Pancreas (tissue), 10 donors: ENCODE data around the gene ADAMTSL5. TPM values are rescaled to one million over a fixed set of nuclear protein-coding genes. Genes with fewer than 3 reads are reported as not detected.

ENCODE experiments used
- ATAC-seq, 4 donors: fragments of 200-7000 bp; cut with Tn5 transposase; one replicate each; pipeline versions ENCODE4 v1.8.0 to v1.9.1; 2020; ENCODE audit warnings: mild to moderate bottlenecking in 4 of 4, moderate library complexity in 4 of 4
- DNase-seq, 6 donors: peaks; one replicate each; pipeline ENCODE4 v3.0.0-alpha.2; 2020
- FAIRE-seq: peaks from 2 replicates; lab custom pipeline; 2012; peaks lifted over from hg19 to GRCh38; lab: Jason Lieb, UNC
- H3K27ac ChIP-seq, 4 donors: fragments of 200-600 bp; sonication (generic); 1 replicate in 3 of 4; 2 replicates in 1 of 4; pipeline versions ENCODE4 v1.5.0 to v1.8.0; 2020
- H3K27me3 ChIP-seq, 4 donors: fragments of 200-600 bp; one replicate each; pipeline ENCODE4 v1.8.0; 2021
- H3K36me3 ChIP-seq, 3 donors: fragments of 200-600 bp; sonication (generic) in 1 of 3; one replicate each; pipeline versions ENCODE4 v1.5.0 to v1.8.0; 2020 to 2021
- H3K4me1 ChIP-seq, 3 donors: fragments of 200-600 bp; one replicate each; pipeline ENCODE4 v1.8.0; 2021
- H3K4me3 ChIP-seq, 4 donors: fragments of 200-600 bp; sonication (generic) in 2 of 4; one replicate each; pipeline versions ENCODE4 v1.5.0 to v1.8.0; 2020 to 2021
- H3K9me3 ChIP-seq, 4 donors: fragments of 200-600 bp; one replicate each; pipeline ENCODE4 v1.8.0; 2021
- CTCF ChIP-seq, 4 donors: fragments of 200-600 bp; sonication (generic) in 3 of 4; IDR thresholded peaks; one replicate each; pipeline versions ENCODE4 v1.5.0 to v1.8.0; 2021; ENCODE audit warnings: antibody characterized with exemption in 4 of 4
- WGBS, 2 donors: extraction: QIAGEN DNeasy Blood & Tissue Kit; methylation state at CpG; one replicate each; pipeline ENCODE4 v1.1.7; 2013; 5-methylcytosine and 5-hydroxymethylcytosine counted together
- intact Hi-C, 3 donors: fragments of 100-400 bp; cut with DNase I; formaldehyde crosslinking; loops; one replicate each; pipeline versions ENCODE4 v1.11.1 to v1.14.2; 2022
- polyA plus RNA-seq, 2 donors: library from polyadenylated mRNA; stranded (reverse); fragments of 200-250 nt; gene quantifications; one replicate each; pipeline ENCODE4 v1.2.3, GENCODE V29; 2013
- total RNA-seq, 6 donors: library from RNA; stranded (reverse); fragmentation: NEBNext Ultra II Directional in 4 of 6; extraction: Animal tissue kit (Norgen Biotek cat#: 25700) in 4 of 6; gene quantifications; one replicate each; pipeline versions ENCODE4 v1.2.1 to v1.2.4, GENCODE V29; 2021 to 2023
- donor health status: healthy with polysubstance abuse.
- donor health status: DM: no; HTN: no; CAD: no; lungs with moderate emphysema.
- donor health status: DM: no; HTN: no; CAD: no.
- donor health status: control.
- donor health status: control.
- donor health status: Bipolar disorder and iron deficiency.
- donor health status: DM: yes; HTN: yes; CAD: no.
- donor health status: DM: no; HTN: no; CAD: no.
- donor health status: DM: no; HTN: no; CAD: no.
- donor health status: DM: yes; HTN: yes; CAD: no.

Gene ADAMTSL5
- total and polyA plus RNA-seq, 8 donors: 0.23 to 4.0 (median 0.69) TPM

- intact Hi-C loops: no loop called here
- no peak for TF ChIP-seq CTCF (IDR thresholded peaks at IDR 0.05)
- no peaks in the 10 kb centered on the region for H3K4me1 ChIP-seq
- H3K27ac ChIP-seq: no peak within 1 kb of the TSS
- H3K27me3 ChIP-seq: peaks cover 0 to 10% (median 2%) of the 10 kb centered on the region in 4 donors
- H3K36me3 ChIP-seq: no peaks in the 10 kb centered on the region
- no peak for FAIRE-seq
- peak in 2 of 4 donors; percentile 21 to 33 for ATAC-seq
- H3K4me3 ChIP-seq: peak within 1 kb of the TSS in 2 of 4 donors; percentile 8 to 22
- WGBS, 2 donors: 7 to 8% methylated on average over 70 to 92 of the region's 92 CpGs
- no peak for DNase-seq
- H3K9me3 ChIP-seq: no peaks in the 10 kb centered on the region
Measured at GRCh38 chr19:1523412-1524286, 10.8 kb upstream of the ADAMTSL5 start, which contains the start of gene PLK5. Gene PLK5, plus strand, starts transcription at chr19:1524077. Its CDS starts 2,920 bp downstream, at chr19:1526997.

- Histone ChIP-seq H3K4me3 (no peak overlapping the region), H3K36me3 (no peaks in the 10 kb centered on the region), H3K9me3 (no peaks in the 10 kb centered on the region), H3K4me1 (no peaks in the 10 kb centered on the region), H3K27ac (no peak overlapping the region), H3K27me3 (peaks cover 0 to 10% (median 2%) of the 10 kb centered on the region in 4 donors)
- FAIRE-seq (no peak), DNase-seq (no peak), ATAC-seq (no peak)
- TF ChIP-seq CTCF (IDR thresholded peaks at IDR 0.05): no peak
- 65 to 70% methylated on average over 18 of the region's 18 CpGs for WGBS, 2 donors
- intact Hi-C loops: no loop called here
Measured at GRCh38 chr19:1522838-1523237, 10.0 kb upstream of the ADAMTSL5 start.

- Histone ChIP-seq H3K4me3 (no peak overlapping the region), H3K27ac (no peak overlapping the region), H3K27me3 (peaks cover 0 to 10% (median 2%) of the 10 kb centered on the region in 4 donors), H3K9me3 (no peaks in the 10 kb centered on the region), H3K36me3 (no peaks in the 10 kb centered on the region), H3K4me1 (no peaks in the 10 kb centered on the region)
- 78 to 85% methylated on average over 10 of the region's 10 CpGs for WGBS, 2 donors
- intact Hi-C loops: no loop called here
- no peak for ATAC-seq
- no peak for DNase-seq
- no peak for TF ChIP-seq CTCF (IDR thresholded peaks at IDR 0.05)
- no peak for FAIRE-seq
Measured at GRCh38 chr19:1522061-1522460, 9.2 kb upstream of the ADAMTSL5 start.

- no peak for ATAC-seq
- Histone ChIP-seq H3K27ac (no peak overlapping the region), H3K4me3 (no peak overlapping the region), H3K27me3 (peaks cover 0 to 10% (median 2%) of the 10 kb centered on the region in 4 donors), H3K36me3 (no peaks in the 10 kb centered on the region), H3K4me1 (no peaks in the 10 kb centered on the region), H3K9me3 (no peaks in the 10 kb centered on the region)
- no peak for FAIRE-seq
- no peak for DNase-seq
- intact Hi-C loops: no loop called here
- WGBS, 2 donors: 72 to 78% methylated on average over 14 of the region's 14 CpGs
- no peak for TF ChIP-seq CTCF (IDR thresholded peaks at IDR 0.05)
Measured at GRCh38 chr19:1521636-1522035, 8.8 kb upstream of the ADAMTSL5 start.
